GM06990 (cell line): ENCODE measurements around the gene ALK.

Experiments
- DNase-seq: peaks from one replicate; pipeline ENCODE4 v3.0.0-alpha.2; 2011; ENCODE audit not compliant: insufficient read length; ENCODE audit errors: extremely low read depth
- H3K27me3 ChIP-seq: replicated peaks from 2 replicates; pipeline ENCODE4 v1.6.0; 2011; ENCODE audit warnings: low read length; ENCODE audit not compliant: control insufficient read depth, insufficient read depth
- H3K36me3 ChIP-seq: 2 replicates; pipeline ENCODE4 v1.5.1; 2011; ENCODE audit warnings: low read length; ENCODE audit not compliant: control insufficient read depth, insufficient read depth
- H3K4me3 ChIP-seq: replicated peaks from 2 replicates; pipeline ENCODE4 v1.5.1; 2011; ENCODE audit warnings: low read depth, mild to moderate bottlenecking, control low read depth, low read length
- TF ChIP-seq, protein P1 (sequence below): IDR thresholded peaks from 2 replicates; pipeline ENCODE4 v1.5.1; 2011; ENCODE audit warnings: low read length, control low read depth, mild to moderate bottlenecking, inconsistent platforms; ENCODE audit not compliant: insufficient read depth, poor library complexity, severe bottlenecking

ALK gene

DNA sequence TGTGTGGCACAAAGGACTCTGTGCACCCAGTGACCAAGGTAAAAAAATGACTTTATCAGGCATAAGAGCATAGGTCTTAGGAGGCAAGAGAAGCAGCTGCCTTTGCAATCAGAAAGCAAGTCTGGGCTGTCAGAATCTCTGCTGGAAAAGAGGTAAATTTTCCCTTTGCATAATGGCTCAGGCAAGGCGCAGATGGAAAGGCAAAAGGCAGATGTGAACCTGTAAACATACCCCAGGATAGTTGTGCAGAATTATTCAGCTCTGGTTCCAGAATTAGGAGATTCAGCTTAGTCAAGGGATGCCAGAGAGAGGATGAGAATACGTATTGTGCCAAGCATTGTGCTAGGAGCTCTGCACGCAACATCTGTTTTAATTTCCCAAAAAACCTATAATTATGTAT, 547.5 kb downstream of the ALK start:
- Histone ChIP-seq H3K27me3 (no peaks in the 10 kb centered on the region; the same call in 1 of the 2 replicates), H3K36me3 (no peaks in the 10 kb centered on the region), H3K4me3 (no peak overlapping the region)
- TF ChIP-seq, protein P1, sequence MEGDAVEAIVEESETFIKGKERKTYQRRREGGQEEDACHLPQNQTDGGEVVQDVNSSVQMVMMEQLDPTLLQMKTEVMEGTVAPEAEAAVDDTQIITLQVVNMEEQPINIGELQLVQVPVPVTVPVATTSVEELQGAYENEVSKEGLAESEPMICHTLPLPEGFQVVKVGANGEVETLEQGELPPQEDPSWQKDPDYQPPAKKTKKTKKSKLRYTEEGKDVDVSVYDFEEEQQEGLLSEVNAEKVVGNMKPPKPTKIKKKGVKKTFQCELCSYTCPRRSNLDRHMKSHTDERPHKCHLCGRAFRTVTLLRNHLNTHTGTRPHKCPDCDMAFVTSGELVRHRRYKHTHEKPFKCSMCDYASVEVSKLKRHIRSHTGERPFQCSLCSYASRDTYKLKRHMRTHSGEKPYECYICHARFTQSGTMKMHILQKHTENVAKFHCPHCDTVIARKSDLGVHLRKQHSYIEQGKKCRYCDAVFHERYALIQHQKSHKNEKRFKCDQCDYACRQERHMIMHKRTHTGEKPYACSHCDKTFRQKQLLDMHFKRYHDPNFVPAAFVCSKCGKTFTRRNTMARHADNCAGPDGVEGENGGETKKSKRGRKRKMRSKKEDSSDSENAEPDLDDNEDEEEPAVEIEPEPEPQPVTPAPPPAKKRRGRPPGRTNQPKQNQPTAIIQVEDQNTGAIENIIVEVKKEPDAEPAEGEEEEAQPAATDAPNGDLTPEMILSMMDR, result no peak
- DNase-seq, result no peak

DNA sequence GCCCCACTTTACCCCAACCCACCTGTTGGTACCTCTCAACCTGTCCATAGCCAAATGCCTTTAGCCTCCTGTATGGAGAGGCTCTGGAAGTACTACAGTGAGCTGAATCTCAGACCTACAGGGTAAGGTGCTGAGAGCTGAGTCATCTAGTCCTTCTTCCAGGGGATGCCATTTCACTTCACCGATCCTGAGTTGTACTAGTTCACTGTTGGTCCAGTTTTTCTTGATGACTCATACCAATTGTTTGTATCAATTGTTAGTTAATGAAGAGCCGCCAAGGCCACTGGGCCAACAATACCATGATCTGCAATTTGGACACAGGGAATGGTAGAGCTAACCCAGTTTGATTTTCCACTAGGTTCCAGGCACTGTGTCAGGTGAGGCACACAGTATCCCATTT, 549.2 kb downstream of the ALK start:
- Histone ChIP-seq H3K4me3 (no peak overlapping the region), H3K27me3 (no peaks in the 10 kb centered on the region; the same call in 1 of the 2 replicates), H3K36me3 (no peaks in the 10 kb centered on the region)
- TF ChIP-seq, protein P1, result no peak
- DNase-seq, result no peak

DNA sequence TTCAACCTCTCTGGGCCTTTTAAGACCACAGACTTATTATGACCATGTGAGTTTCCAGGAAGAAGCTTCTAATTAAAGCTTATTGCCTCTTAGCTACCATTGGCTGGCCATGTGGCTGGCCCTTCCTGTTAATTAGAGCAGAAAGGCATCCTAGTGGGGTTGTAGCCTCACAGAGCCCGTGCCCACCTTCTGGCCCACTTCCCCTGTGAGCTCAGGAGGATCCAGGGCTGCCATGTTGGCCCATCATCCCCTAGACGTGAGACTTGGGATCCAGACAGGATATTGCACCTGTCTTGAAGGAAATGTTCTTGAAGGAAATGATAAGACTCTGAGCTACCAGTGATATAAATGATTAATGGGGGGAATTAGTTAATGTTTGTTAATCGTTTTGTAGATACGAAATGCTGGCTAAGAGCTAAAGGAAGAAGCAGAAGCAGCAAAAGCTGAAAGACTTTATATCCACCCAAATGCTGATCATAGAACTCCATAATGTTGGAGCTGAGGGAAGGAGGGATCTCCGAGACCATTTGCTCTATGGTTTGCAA, 550.7 kb downstream of the ALK start:
- Histone ChIP-seq H3K36me3 (no peaks in the 10 kb centered on the region), H3K27me3 (no peaks in the 10 kb centered on the region; the same call in 1 of the 2 replicates), H3K4me3 (no peak overlapping the region)
- TF ChIP-seq, protein P1, result no peak
- no peak for DNase-seq

DNA sequence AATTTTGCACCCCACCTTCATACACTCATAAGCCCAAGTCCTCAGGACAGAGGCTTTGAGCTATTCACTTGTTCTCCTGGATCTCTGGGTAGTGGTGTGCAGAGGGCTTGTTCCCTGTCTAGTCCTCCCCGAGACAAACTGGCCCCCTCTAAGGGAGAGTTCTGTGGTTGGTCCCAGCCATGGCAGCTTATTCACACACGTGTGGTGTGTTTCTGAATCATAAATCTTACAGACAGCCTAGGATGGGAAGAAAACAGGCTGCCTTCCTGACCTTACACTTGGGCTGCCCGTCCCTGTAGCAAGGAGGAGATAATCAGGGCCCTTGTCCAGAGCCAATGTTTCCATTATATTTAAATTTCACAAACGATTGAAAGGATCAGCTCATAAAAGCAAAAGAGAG, 551.2 kb downstream of the ALK start:
- Histone ChIP-seq H3K4me3 (no peak overlapping the region), H3K36me3 (no peaks in the 10 kb centered on the region), H3K27me3 (no peaks in the 10 kb centered on the region; the same call in 1 of the 2 replicates)
- DNase-seq, result no peak
- TF ChIP-seq, protein P1, result no peak

DNA sequence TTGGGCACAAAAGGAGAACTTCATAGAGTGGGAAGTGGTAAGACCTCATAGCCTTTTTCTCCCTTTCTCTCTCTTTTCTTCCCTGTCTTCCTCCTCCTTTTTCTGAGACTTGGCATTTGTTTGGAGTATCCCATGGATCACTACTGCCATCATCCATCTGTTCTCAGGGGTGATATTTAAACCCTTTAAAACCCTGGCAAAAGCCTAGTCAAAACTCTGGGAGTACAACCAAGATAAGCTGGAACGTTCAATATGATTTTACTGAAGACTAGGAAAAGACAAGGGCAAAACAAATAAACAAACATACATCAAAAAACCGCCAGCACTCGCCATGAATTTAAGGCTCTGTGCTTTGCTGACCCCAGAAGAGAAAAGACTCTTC, 552.7 kb downstream of the ALK start:
- H3K27me3 ChIP-seq, result no peaks in the 10 kb centered on the region; the same call in 1 of the 2 replicates

More for the DNA sequence above, 552.7 kb downstream of the ALK start:
- TF ChIP-seq, protein P1, result no peak
- H3K4me3 ChIP-seq, result no peak overlapping the region
- no peak for DNase-seq
- H3K36me3 ChIP-seq, result no peaks in the 10 kb centered on the region
